DMS79 treated with DMSO at 0.1 percent for 48 hours (cell line): Measurements from ENCODE around the gene STK11.

Source experiments
- DNase-seq: peaks from one replicate; lab custom pipeline; 2025; lab: John Stamatoyannopoulos, UW

Gene STK11

GRCh38 chr19:1211494-1212234, 6.1 kb downstream of the STK11 start:
- no peak for DNase-seq

GRCh38 chr19:1213391-1214286, 8.1 kb downstream of the STK11 start:
- no peak for DNase-seq

GRCh38 chr19:1214299-1214861, 8.8 kb downstream of the STK11 start:
- DNase-seq, result no peak

GRCh38 chr19:1214862-1215731, 9.5 kb downstream of the STK11 start:
- no peak for DNase-seq

GRCh38 chr19:1216756-1217155, 11.2 kb downstream of the STK11 start:
- DNase-seq, result no peak

GRCh38 chr19:1217366-1217765, 11.8 kb downstream of the STK11 start:
- DNase-seq, result no peak

GRCh38 chr19:1218751-1219567, 13.4 kb downstream of the STK11 start:
- no peak for DNase-seq

GRCh38 chr19:1219786-1220476, 14.4 kb downstream of the STK11 start:
- no peak for DNase-seq

- no peak for DNase-seq
Observed at GRCh38 chr19:1220477-1220930, 14.9 kb downstream of the STK11 start.

- no peak for DNase-seq
Observed at GRCh38 chr19:1220976-1221903, 15.7 kb downstream of the STK11 start.

GRCh38 chr19:1221904-1222255, 16.3 kb downstream of the STK11 start:
- DNase-seq, result no peak

- no peak for DNase-seq
Observed at GRCh38 chr19:1222394-1222793, 16.8 kb downstream of the STK11 start.

GRCh38 chr19:1223018-1223855, 17.7 kb downstream of the STK11 start:
- DNase-seq, result no peak

GRCh38 chr19:1224047-1224825, 18.7 kb downstream of the STK11 start:
- DNase-seq, result no peak

GRCh38 chr19:1224847-1225246, 19.3 kb downstream of the STK11 start:
- no peak for DNase-seq

- DNase-seq, result no peak
Observed at GRCh38 chr19:1225440-1226226, 20.1 kb downstream of the STK11 start.

- DNase-seq, result no peak
Observed at GRCh38 chr19:1226227-1226518, 20.6 kb downstream of the STK11 start.
